ENCODE results near the gene IRF5.

IRF5 gene

GRCh38 chr7:128914566-128915151 lies 23.1 kb upstream of the IRF5 start:
- ChIA-PET POLR2A (no interaction called here), CTCF (interaction anchor here (1.2 to 1.8 kb wide), 3 partner anchors 11 to 177 kb away, joined by 4 to 9 read pairs (median 5); no protein-coding TSS in a partner anchor)
- no peak for DNase-seq (ENCODE audit: low read depth, low spot score)

GRCh38 chr7:128915271-128915819 lies 22.4 kb upstream of the IRF5 start:
- ChIA-PET CTCF (interaction anchor here (1.2 to 1.8 kb wide), 2 partner anchors 12 to 176 kb away, joined by 5 to 9 read pairs; no protein-coding TSS in a partner anchor), POLR2A (no interaction called here)
- no peak overlapping the region for H3K4me3 ChIP-seq (ENCODE audit: low read depth, low read length)
- TF ChIP-seq, protein P1, sequence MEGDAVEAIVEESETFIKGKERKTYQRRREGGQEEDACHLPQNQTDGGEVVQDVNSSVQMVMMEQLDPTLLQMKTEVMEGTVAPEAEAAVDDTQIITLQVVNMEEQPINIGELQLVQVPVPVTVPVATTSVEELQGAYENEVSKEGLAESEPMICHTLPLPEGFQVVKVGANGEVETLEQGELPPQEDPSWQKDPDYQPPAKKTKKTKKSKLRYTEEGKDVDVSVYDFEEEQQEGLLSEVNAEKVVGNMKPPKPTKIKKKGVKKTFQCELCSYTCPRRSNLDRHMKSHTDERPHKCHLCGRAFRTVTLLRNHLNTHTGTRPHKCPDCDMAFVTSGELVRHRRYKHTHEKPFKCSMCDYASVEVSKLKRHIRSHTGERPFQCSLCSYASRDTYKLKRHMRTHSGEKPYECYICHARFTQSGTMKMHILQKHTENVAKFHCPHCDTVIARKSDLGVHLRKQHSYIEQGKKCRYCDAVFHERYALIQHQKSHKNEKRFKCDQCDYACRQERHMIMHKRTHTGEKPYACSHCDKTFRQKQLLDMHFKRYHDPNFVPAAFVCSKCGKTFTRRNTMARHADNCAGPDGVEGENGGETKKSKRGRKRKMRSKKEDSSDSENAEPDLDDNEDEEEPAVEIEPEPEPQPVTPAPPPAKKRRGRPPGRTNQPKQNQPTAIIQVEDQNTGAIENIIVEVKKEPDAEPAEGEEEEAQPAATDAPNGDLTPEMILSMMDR (IDR thresholded peaks at IDR 0.05; ENCODE audit: insufficient read depth, low read length, missing control alignments), result no peak
- no peak for DNase-seq (ENCODE audit: low read depth, low spot score)

More at GRCh38 chr7:128914566-128915151, 23.1 kb upstream of the IRF5 start:
- TF ChIP-seq, protein P1 (IDR thresholded peaks at IDR 0.05; ENCODE audit: insufficient read depth, low read length, missing control alignments), result no peak
- no peak overlapping the region for H3K4me3 ChIP-seq (ENCODE audit: low read depth, low read length)

DNA sequence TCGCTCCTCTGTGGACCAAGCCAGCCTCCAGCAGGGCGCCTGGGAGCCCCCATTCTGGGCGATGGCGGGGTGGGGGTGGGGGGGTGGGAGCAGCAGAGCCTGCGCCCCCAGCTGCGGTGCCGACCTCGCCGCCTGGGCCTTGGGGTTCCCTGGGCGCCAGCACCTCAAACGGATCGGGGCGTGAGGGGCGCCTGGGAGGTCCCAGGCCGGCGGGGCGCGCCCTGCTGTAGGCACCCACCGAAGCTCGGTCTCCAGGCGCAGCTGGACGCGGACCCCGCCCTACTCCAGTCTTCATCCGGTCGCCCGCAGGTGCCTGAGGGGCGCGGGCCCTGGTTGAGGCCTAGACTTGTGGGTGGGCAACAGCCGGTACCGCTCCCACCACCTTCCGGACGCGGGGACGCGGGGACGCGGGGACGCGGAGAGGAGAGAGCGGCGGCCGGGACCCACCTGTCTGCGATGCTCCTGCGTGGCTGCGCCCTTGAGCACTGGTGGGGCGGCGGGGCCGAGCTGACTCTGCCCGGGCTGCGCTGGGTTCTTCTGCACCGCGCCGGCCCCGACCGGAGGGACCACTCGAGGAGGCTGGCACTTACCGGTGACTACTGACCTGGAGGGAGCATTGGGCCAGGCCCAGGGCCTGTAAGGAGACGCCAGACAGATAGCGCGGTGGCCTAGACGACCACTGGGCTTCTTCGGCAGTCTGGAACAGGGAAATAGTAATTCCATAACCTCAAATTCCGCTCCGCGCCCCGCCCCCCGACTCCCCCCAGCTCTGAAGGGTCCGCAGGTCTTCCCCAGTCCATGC lies 21.7 kb upstream of the IRF5 start:
- ChIA-PET POLR2A (no interaction called here), CTCF (no interaction called here)
- TF ChIP-seq, protein P1 (IDR thresholded peaks at IDR 0.05; ENCODE audit: insufficient read depth, low read length, missing control alignments), result no peak
- DNase-seq (ENCODE audit: low read depth, low spot score), result no peak
- no peak overlapping the region for H3K4me3 ChIP-seq (ENCODE audit: low read depth, low read length)

GRCh38 chr7:128916643-128916915 lies 21.1 kb upstream of the IRF5 start:
- CTCF ChIA-PET, result no interaction called here

GRCh38 chr7:128917122-128917521 lies 20.6 kb upstream of the IRF5 start:
- CTCF ChIA-PET, result no interaction called here
- DNase-seq (ENCODE audit: low read depth, low spot score), result no peak
- TF ChIP-seq, protein P1 (IDR thresholded peaks at IDR 0.05; ENCODE audit: insufficient read depth, low read length, missing control alignments), result no peak
- POLR2A ChIA-PET, result no interaction called here
- no peak overlapping the region for H3K4me3 ChIP-seq (ENCODE audit: low read depth, low read length)

More at GRCh38 chr7:128916643-128916915, 21.1 kb upstream of the IRF5 start:
- DNase-seq (ENCODE audit: low read depth, low spot score), result no peak
- TF ChIP-seq, protein P1 (IDR thresholded peaks at IDR 0.05; ENCODE audit: insufficient read depth, low read length, missing control alignments), result no peak
- POLR2A ChIA-PET, result no interaction called here
- H3K4me3 ChIP-seq (ENCODE audit: low read depth, low read length), result no peak overlapping the region

GRCh38 chr7:128918016-128918665 lies 19.6 kb upstream of the IRF5 start:
- ChIA-PET POLR2A (no interaction called here), CTCF (interaction anchor here (1.1 kb wide), 1 partner anchor 9 kb away, joined by 3 read pairs; no protein-coding TSS in a partner anchor)
- no peak overlapping the region for H3K4me3 ChIP-seq (ENCODE audit: low read depth, low read length)
- DNase-seq (ENCODE audit: low read depth, low spot score), result no peak
- TF ChIP-seq, protein P1 (IDR thresholded peaks at IDR 0.05; ENCODE audit: insufficient read depth, low read length, missing control alignments), result no peak
